Heart right ventricle (tissue), 16 donors: ENCODE measurements around the gene MAN1C1. TPM values are rescaled to one million over a fixed set of nuclear protein-coding genes. Genes with fewer than 3 reads are reported as not detected.
A peak's percentile ranks its signal among the peaks of the same experiment; 100 is the strongest.

Experiments
- ATAC-seq, 8 donors: fragments of 200-7000 bp; cut with Tn5 transposase; one replicate each; pipeline ENCODE4 v1.9.1; 2020; ENCODE audit warnings: mild to moderate bottlenecking in 8 of 8, moderate library complexity in 8 of 8, moderate number of reproducible peaks in 1 of 8
- DNase-seq, 2 donors: peaks; one replicate each; pipeline ENCODE4 v3.0.0-alpha.2; 2020
- H3K27ac ChIP-seq, 10 donors: fragments of 200-600 bp; sonication (generic) in 2 of 10; one replicate each; pipeline versions ENCODE4 v1.5.0 to v1.8.0; 2020 to 2022; ENCODE audit warnings: mild to moderate bottlenecking in 3 of 10
- H3K27me3 ChIP-seq, 7 donors: fragments of 200-600 bp; one replicate each; pipeline ENCODE4 v1.8.0; 2021 to 2022; ENCODE audit warnings: mild to moderate bottlenecking in 2 of 7
- H3K36me3 ChIP-seq, 9 donors: fragments of 200-600 bp; sonication (generic) in 1 of 9; one replicate each; pipeline versions ENCODE4 v1.5.0 to v1.8.0; 2020 to 2022; ENCODE audit warnings: mild to moderate bottlenecking in 2 of 9
- H3K4me1 ChIP-seq, 9 donors: fragments of 200-600 bp; sonication (generic) in 1 of 9; one replicate each; pipeline versions ENCODE4 v1.5.0 to v1.8.0; 2020 to 2022; ENCODE audit warnings: mild to moderate bottlenecking in 4 of 9
- H3K4me3 ChIP-seq, 10 donors: fragments of 200-600 bp; sonication (generic) in 2 of 10; one replicate each; pipeline versions ENCODE4 v1.5.0 to v1.8.0; 2020 to 2022; ENCODE audit warnings: mild to moderate bottlenecking in 7 of 10, moderate library complexity in 2 of 10
- H3K9me3 ChIP-seq, 11 donors: fragments of 200-600 bp in 10 of 11; sonication (generic) in 2 of 11; one replicate each; pipeline versions ENCODE4 v1.5.0 to v1.8.0; 2013 to 2022; ENCODE audit warnings: mild to moderate bottlenecking in 2 of 11, control low read depth in 1 of 11, moderate library complexity in 1 of 11
- CTCF ChIP-seq, 9 donors: fragments of 200-600 bp; sonication (generic) in 2 of 9; IDR thresholded peaks; one replicate each; pipeline versions ENCODE4 v1.5.0 to v1.8.0; 2021 to 2022; ENCODE audit warnings: antibody characterized with exemption in 9 of 9, mild to moderate bottlenecking in 5 of 9, moderate library complexity in 1 of 9
- WGBS, 2 donors: extraction: QIAGEN DNeasy Blood & Tissue Kit; methylation state at CpG; one replicate each; pipeline ENCODE4 v1.1.7; 2013; ENCODE audit warnings: inconsistent platforms in 1 of 2; 5-methylcytosine and 5-hydroxymethylcytosine counted together
- intact Hi-C, 10 donors: fragments of 100-400 bp; cut with DNase I; formaldehyde crosslinking; loops; one replicate each; pipeline versions ENCODE4 v1.11.1 to v1.14.2; 2022
- polyA plus RNA-seq, 2 donors: library from polyadenylated mRNA; stranded (reverse); fragments of 200-250 nt; gene quantifications; one replicate each; pipeline ENCODE4 v1.2.3, GENCODE V29; 2013
- total RNA-seq, 10 donors: library from RNA; stranded (reverse); fragmentation: NEBNext Ultra II Directional in 3 of 10; extraction: Animal tissue kit (Norgen Biotek cat#: 25700) in 3 of 10; gene quantifications; one replicate each; pipeline versions ENCODE4 v1.2.1 to v1.2.4, GENCODE V29; 2021 to 2023
- donor health status: Arrhythmogenic right ventricular cardiomyopathy.
- donor health status: ischemic (EF 13 %, LVEDD 7.1; RV severe dilation, severe dysfunction).
- donor health status: healthy with polysubstance abuse.
- donor health status: DM: no; HTN: yes; CAD: no.
- donor health status: DM: no; HTN: no; CAD: no.
- donor health status: ischemic (EF 25% LVEDD 6.9; RV normal size, moderate dysfunction).
- donor health status: ischemic (EF 25% LVEDD 5.7; RV mildly dilated, moderate dysfunction).
- donor health status: healthy.
- donor health status: DM: yes; HTN: yes; CAD: no.
- donor health status: Ischemic cardiomyopathy.
- donor health status: ischemic (EF 35%, LVEDD 5.7; RV mildly dilated, moderate dysfunction).
- donor health status: nonischemic (EF 11% LVEDD 7.7; RV severe dilation, severe dysfunction).
- donor health status: DM: yes; HTN: yes; CAD: no.
- donor health status: PGD.
- donor health status: ischemic (EF 29% LVEDD 5.4; RV normal size, mild dysfunction).
- donor health status: nonischemic (EF 23%, LVEDD 6.1; RV moderate dilation, normal function).

MAN1C1 gene
- total and polyA plus RNA-seq, 12 donors, result 9.7 to 23.4 (median 13.4) TPM

- Histone ChIP-seq H3K27ac (no peak overlapping the region), H3K4me1 (peaks cover 6 to 47% (median 27%) of the 10 kb centered on the region in 9 donors), H3K27me3 (no peaks in the 10 kb centered on the region), H3K9me3 (no peaks in the 10 kb centered on the region), H3K36me3 (no peaks in the 10 kb centered on the region), H3K4me3 (no peak overlapping the region)
- no peak for ATAC-seq
- WGBS, 2 donors, result 95 to 99% methylated on average over 3 of the region's 3 CpGs
- DNase-seq, result no peak
- no peak for TF ChIP-seq CTCF (IDR thresholded peaks at IDR 0.05)
- intact Hi-C loops, result loop anchor here in 1 of 10 donors (10.0 kb wide), 1 partner anchor 50 kb away; no protein-coding TSS in a partner anchor
Measured at GRCh38 chr1:25674807-25675084, 58.2 kb downstream of the MAN1C1 start.

DNA sequence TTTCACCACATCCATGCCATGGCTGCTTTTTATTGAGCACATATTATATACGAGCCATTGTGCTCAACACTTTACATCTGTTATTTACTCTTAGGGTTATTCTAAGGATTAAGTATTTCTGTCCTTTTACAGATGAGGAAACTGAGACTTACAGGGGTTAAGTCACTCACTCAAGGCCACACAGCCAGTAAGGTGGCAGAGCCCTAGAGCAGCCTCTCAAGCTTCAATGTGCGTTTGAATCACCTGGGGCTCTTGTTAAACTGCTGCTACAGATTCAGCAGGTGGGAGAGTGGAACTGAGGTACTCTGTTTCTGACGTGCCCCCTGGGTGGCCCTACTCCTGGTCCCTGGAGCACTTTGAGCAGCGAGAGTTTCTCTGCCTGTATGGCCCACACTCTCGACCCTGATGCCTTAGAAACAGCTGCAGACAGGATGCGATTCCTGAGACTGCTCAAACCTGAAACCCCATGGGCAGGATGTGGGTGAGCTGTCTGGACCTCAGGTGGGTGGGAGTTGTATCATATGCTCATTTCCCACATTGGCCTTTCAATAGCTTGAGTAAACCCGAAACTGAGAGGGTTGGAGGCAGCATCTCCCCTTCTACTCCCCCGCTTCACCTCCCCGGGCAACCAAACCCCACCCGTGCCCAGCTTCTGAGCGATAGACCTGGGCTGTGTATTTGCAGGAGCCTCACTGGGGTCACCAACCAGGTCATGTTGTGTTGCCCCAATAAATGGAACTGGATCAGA is 59.3 kb downstream of the MAN1C1 start:
- no peak overlapping the region for H3K27ac ChIP-seq
- ATAC-seq (peak in 3 of 8 donors; percentile 6 to 22 (median 9)), DNase-seq (no peak)
- H3K27me3 ChIP-seq, result no peaks in the 10 kb centered on the region
- no peak overlapping the region for H3K4me3 ChIP-seq
- peaks cover 6 to 47% (median 27%) of the 10 kb centered on the region in 9 donors for H3K4me1 ChIP-seq
- intact Hi-C loops, result loop anchor here in 1 of 10 donors (10.0 kb wide), 1 partner anchor 51 kb away; no protein-coding TSS in a partner anchor
- 80 to 85% methylated on average over 11 of the region's 11 CpGs for WGBS, 2 donors
- no peaks in the 10 kb centered on the region for H3K9me3 ChIP-seq
- no peak for TF ChIP-seq CTCF (IDR thresholded peaks at IDR 0.05)
- no peaks in the 10 kb centered on the region for H3K36me3 ChIP-seq

GRCh38 chr1:25676488-25676887 is 59.9 kb downstream of the MAN1C1 start:
- Histone ChIP-seq H3K4me3 (no peak overlapping the region), H3K27ac (no peak overlapping the region), H3K4me1 (peaks cover 6 to 47% (median 27%) of the 10 kb centered on the region in 9 donors), H3K9me3 (no peaks in the 10 kb centered on the region), H3K27me3 (no peaks in the 10 kb centered on the region), H3K36me3 (no peaks in the 10 kb centered on the region)
- TF ChIP-seq CTCF (IDR thresholded peaks at IDR 0.05), result no peak
- DNase-seq (no peak), ATAC-seq (peak in 7 of 8 donors; percentile 19 to 78 (median 66))
- intact Hi-C loops, result loop anchor here in 1 of 10 donors (10.0 kb wide), 1 partner anchor 52 kb away; no protein-coding TSS in a partner anchor
- 18 to 19% methylated on average over 3 of the region's 3 CpGs for WGBS, 2 donors

GRCh38 chr1:25677193-25677773 is 60.7 kb downstream of the MAN1C1 start:
- H3K4me3 ChIP-seq, result no peak overlapping the region
- no peak for DNase-seq
- ATAC-seq, result no peak
- H3K36me3 ChIP-seq, result no peaks in the 10 kb centered on the region
- no peak for TF ChIP-seq CTCF (IDR thresholded peaks at IDR 0.05)
- intact Hi-C loops, result loop anchor here in 1 of 10 donors (10.0 kb wide), 1 partner anchor 52 kb away; no protein-coding TSS in a partner anchor
- no peaks in the 10 kb centered on the region for H3K9me3 ChIP-seq
- WGBS, 2 donors, result 65 to 70% methylated on average over 6 of the region's 6 CpGs
- no peaks in the 10 kb centered on the region for H3K27me3 ChIP-seq
- peaks cover 6 to 47% (median 27%) of the 10 kb centered on the region in 9 donors for H3K4me1 ChIP-seq
- H3K27ac ChIP-seq, result no peak overlapping the region
